ENCODE data around the gene OSM.

Gene OSM

DNA sequence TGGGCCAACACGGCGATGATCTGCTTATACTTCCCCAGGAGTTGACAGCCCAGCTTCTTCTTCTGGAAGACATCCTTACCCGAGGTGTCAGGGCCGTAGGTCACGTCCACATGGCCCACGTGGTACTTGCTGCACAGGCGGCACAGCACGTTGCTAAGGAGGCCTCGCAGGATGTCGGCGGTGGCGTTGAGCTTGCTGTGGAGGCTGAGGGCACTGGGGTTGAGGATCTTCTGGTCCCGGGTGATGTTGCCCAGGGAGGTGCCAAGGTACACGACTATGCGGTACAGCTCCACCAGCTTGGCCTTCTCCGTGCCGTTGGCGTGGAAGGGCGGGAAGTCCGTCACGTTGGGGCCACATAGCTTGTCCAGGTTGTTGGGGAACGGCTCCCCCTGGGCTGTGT, 23.0 kb downstream of the OSM start:
- H3K4me3 ChIP-seq (ENCODE audit: low read length): no peak overlapping the region
- H3K36me3 ChIP-seq (replicated peaks; ENCODE audit: insufficient read depth, low read length): no peaks in the 10 kb centered on the region
- H2AFZ ChIP-seq (ENCODE audit: low read length): no peak overlapping the region
- H3F3A ChIP-seq (ENCODE audit: insufficient read depth, low read length): no peaks in the 10 kb centered on the region; the same call in 1 of the 2 replicates
- TF ChIP-seq EZH2 (optimal IDR thresholded peaks at IDR 0.05; ENCODE audit: low read depth, low read length) (no peak), EZH2phosphoT487 (IDR thresholded peaks at IDR 0.05; ENCODE audit: low read length) (no peak)
- TF ChIP-seq, protein P1, sequence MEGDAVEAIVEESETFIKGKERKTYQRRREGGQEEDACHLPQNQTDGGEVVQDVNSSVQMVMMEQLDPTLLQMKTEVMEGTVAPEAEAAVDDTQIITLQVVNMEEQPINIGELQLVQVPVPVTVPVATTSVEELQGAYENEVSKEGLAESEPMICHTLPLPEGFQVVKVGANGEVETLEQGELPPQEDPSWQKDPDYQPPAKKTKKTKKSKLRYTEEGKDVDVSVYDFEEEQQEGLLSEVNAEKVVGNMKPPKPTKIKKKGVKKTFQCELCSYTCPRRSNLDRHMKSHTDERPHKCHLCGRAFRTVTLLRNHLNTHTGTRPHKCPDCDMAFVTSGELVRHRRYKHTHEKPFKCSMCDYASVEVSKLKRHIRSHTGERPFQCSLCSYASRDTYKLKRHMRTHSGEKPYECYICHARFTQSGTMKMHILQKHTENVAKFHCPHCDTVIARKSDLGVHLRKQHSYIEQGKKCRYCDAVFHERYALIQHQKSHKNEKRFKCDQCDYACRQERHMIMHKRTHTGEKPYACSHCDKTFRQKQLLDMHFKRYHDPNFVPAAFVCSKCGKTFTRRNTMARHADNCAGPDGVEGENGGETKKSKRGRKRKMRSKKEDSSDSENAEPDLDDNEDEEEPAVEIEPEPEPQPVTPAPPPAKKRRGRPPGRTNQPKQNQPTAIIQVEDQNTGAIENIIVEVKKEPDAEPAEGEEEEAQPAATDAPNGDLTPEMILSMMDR (IDR thresholded peaks at IDR 0.05; ENCODE audit: low read length): no peak
- peaks cover 4% of the 10 kb centered on the region; the same call in 1 of the 2 replicates for H3K4me1 ChIP-seq (ENCODE audit: low read length)
- H3K4me2 ChIP-seq (ENCODE audit: low read depth, low read length): no peak overlapping the region
- peaks cover 67% of the 10 kb centered on the region for H3K27me3 ChIP-seq (replicated peaks; ENCODE audit: insufficient read depth, low read length)
- no peaks in the 10 kb centered on the region for H3K9me2 ChIP-seq (replicated peaks; ENCODE audit: insufficient read depth, low read length)
- H3K27ac ChIP-seq (ENCODE audit: low read length): no peak overlapping the region
- H4K20me1 ChIP-seq (ENCODE audit: insufficient read depth, low read length): peaks cover 3% of the 10 kb centered on the region; the same call in 1 of the 2 replicates
- H3K79me2 ChIP-seq (ENCODE audit: low read length): no peaks in the 10 kb centered on the region
- H3K9me3 ChIP-seq (replicated peaks; ENCODE audit: insufficient read depth, low read length): no peaks in the 10 kb centered on the region
- DNase-seq: no peak
- no peak overlapping the region for H3K9ac ChIP-seq (ENCODE audit: low read length)

DNA sequence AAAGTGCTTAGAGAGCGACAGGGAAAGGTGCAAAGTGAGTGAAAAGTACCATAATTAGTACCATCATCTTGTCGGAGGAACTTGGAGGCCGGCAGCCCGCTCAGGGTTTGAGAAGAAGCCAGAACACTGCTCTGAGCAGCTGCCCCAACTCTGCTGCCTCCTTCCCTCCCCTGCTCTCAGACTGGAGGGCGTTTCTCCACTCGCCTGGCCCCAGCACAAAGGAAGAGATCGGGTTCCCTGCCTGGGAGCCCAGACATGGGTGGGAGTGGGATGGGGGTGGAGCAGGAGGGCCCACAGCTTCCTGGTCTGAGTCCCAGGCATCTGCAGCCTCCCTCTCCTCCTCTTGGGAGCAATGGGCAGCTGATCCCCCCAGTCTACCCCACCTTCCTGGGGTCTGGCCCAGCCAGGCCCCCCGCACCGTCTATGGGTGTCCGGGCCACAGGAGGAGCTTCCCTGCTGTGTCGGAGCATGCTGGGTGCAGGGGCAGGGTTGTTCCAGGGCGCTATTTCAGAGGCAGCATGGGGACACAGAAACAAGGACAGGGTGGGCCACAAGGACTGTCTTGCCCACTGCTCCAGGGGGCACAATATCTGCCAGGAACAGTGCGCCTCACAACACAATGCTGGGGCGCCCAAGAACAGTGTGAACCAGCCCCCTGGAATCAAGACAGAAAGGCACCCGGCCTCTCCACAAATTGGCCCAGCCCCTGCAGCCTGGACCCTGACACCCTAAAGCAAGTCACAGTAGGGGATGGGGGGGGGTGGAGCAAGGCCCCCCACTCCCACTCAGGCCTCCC, 24.9 kb downstream of the OSM start:
- Histone ChIP-seq H3K27ac (ENCODE audit: low read length) (no peak overlapping the region), H2AFZ (ENCODE audit: low read length) (no peak overlapping the region), H3K4me1 (ENCODE audit: low read length) (peaks cover 4% of the 10 kb centered on the region; the same call in 1 of the 2 replicates), H3K9ac (ENCODE audit: low read length) (no peak overlapping the region), H3K79me2 (ENCODE audit: low read length) (no peaks in the 10 kb centered on the region), H3K9me2 (replicated peaks; ENCODE audit: insufficient read depth, low read length) (no peaks in the 10 kb centered on the region), H3K27me3 (replicated peaks; ENCODE audit: insufficient read depth, low read length) (peaks cover 53% of the 10 kb centered on the region), H3F3A (ENCODE audit: insufficient read depth, low read length) (no peaks in the 10 kb centered on the region; the same call in 1 of the 2 replicates), H3K9me3 (replicated peaks; ENCODE audit: insufficient read depth, low read length) (no peaks in the 10 kb centered on the region), H3K36me3 (replicated peaks; ENCODE audit: insufficient read depth, low read length) (no peaks in the 10 kb centered on the region), H3K4me3 (ENCODE audit: low read length) (no peak overlapping the region), H3K4me2 (ENCODE audit: low read depth, low read length) (no peak overlapping the region), H4K20me1 (ENCODE audit: insufficient read depth, low read length) (no peaks in the 10 kb centered on the region)
- no peak for DNase-seq
- TF ChIP-seq EZH2 (optimal IDR thresholded peaks at IDR 0.05; ENCODE audit: low read depth, low read length) (no peak), EZH2phosphoT487 (IDR thresholded peaks at IDR 0.05; ENCODE audit: low read length) (no peak)
- TF ChIP-seq, protein P1 (IDR thresholded peaks at IDR 0.05; ENCODE audit: low read length): no peak

DNA sequence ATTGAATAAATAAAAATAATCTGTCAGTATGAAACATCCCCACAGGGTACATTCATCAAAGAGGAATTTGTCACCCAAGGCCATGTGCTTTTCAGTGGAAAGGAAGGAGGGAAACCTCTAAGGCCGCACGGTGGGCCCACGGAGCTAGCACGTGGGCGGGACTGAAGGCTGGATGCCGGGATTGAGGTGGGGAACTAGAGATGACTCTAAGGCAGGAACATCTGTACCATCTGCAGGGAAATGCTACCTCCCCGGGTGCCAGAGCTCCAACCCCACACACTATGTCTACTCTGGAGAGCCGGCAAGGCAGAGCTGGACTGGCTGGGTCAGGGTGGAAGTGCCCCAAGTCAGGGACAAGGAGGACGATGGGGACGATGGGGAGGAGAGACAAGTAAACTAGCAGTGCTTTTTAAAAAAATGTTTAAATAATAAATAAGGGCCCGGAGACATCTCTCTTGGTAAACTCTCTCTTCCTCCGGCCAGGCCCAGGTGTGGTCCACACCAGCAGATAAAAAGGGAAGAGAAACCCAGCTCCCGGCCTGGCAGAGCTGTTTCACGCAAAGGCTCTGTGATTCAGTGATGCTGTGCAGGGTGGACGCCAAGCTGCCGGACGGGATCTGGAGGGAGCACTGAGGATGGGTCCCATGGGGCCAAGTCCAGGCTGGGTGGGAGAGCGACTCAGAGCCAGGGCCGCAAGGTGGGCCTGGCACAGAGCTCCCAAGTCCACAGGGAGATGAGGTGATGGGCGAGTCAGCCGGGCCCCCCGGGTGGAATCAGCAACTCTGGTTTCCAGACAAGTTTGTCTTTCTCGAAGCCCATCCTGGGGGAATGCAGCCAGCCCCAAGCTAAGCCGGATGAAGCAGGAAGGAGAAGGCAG, 25.9 kb downstream of the OSM start:
- Histone ChIP-seq H3K9me3 (replicated peaks; ENCODE audit: insufficient read depth, low read length) (no peaks in the 10 kb centered on the region), H3K27ac (ENCODE audit: low read length) (no peak overlapping the region), H3K4me2 (ENCODE audit: low read depth, low read length) (peak overlapping the region; percentile 24; the same call in 1 of the 2 replicates), H3K27me3 (replicated peaks; ENCODE audit: insufficient read depth, low read length) (peaks cover 53% of the 10 kb centered on the region), H3K79me2 (ENCODE audit: low read length) (no peaks in the 10 kb centered on the region), H3K9me2 (replicated peaks; ENCODE audit: insufficient read depth, low read length) (no peaks in the 10 kb centered on the region), H3K36me3 (replicated peaks; ENCODE audit: insufficient read depth, low read length) (no peaks in the 10 kb centered on the region), H4K20me1 (ENCODE audit: insufficient read depth, low read length) (no peaks in the 10 kb centered on the region), H3K9ac (ENCODE audit: low read length) (no peak overlapping the region), H3K4me1 (ENCODE audit: low read length) (peaks cover 4% of the 10 kb centered on the region; the same call in 1 of the 2 replicates), H2AFZ (ENCODE audit: low read length) (no peak overlapping the region), H3F3A (ENCODE audit: insufficient read depth, low read length) (no peaks in the 10 kb centered on the region; the same call in 1 of the 2 replicates), H3K4me3 (ENCODE audit: low read length) (no peak overlapping the region)
- no peak for DNase-seq
- TF ChIP-seq, protein P1 (IDR thresholded peaks at IDR 0.05; ENCODE audit: low read length): no peak
- TF ChIP-seq EZH2phosphoT487 (IDR thresholded peaks at IDR 0.05; ENCODE audit: low read length) (no peak), EZH2 (optimal IDR thresholded peaks at IDR 0.05; ENCODE audit: low read depth, low read length) (no peak)
